Activated T-helper 2 cell treated with anti-CD3 and anti-CD28 coated beads, Interferon-gamma antibody, Interleukin-2, Interleukin-4, amounts not matched to agents 10 μg/mL and 5 μg/mL and 100 μg/mL, durations not matched to agents 14 hours and 24 hours and 36 hours (primary cell): ENCODE results near the gene PIEZO2. TPM values are rescaled to one million over a fixed set of nuclear protein-coding genes. Genes with fewer than 3 reads are reported as not detected.

Source experiments
- DNase-seq: peaks from one replicate; pipeline ENCODE4 v3.0.0; 2021; ENCODE audit warnings: low spot score
- H3K27ac Mint-ChIP-seq: one replicate; pipeline ENCODE4 v1.8.0; 2021; ENCODE audit warnings: mixed read lengths
- H3K27me3 Mint-ChIP-seq: one replicate; pipeline ENCODE4 v1.8.0; 2021; ENCODE audit warnings: low read depth, mixed read lengths
- H3K36me3 Mint-ChIP-seq: one replicate; pipeline ENCODE4 v1.8.0; 2021; ENCODE audit warnings: low read depth, mixed read lengths
- H3K4me1 Mint-ChIP-seq: one replicate; pipeline ENCODE4 v1.8.0; 2021; ENCODE audit warnings: low read depth, mixed read lengths
- H3K4me3 Mint-ChIP-seq: one replicate; pipeline ENCODE4 v1.8.0; 2021; ENCODE audit warnings: low read depth, mild to moderate bottlenecking, moderate library complexity, mixed read lengths
- H3K9me3 Mint-ChIP-seq: one replicate; pipeline ENCODE4 v1.8.0; 2021; ENCODE audit warnings: mixed read lengths
- intact Hi-C: fragments of 100-400 bp; cut with micrococcal nuclease; formaldehyde crosslinking; loops from one replicate; pipeline ENCODE4 v1.15.1; 2023
- total RNA-seq: library from RNA; stranded (reverse); gene quantifications from 2 replicates; pipeline ENCODE4 v1.2.3, GENCODE V29; 2022

PIEZO2 gene
- total RNA-seq, 1 donor from 2014 or later, result not detected

- Mint-ChIP-seq H3K27ac (no peak overlapping the region), H3K4me3 (no peak overlapping the region), H3K36me3 (no peaks in the 10 kb centered on the region), H3K9me3 (no peaks in the 10 kb centered on the region), H3K4me1 (no peaks in the 10 kb centered on the region), H3K27me3 (no peaks in the 10 kb centered on the region)
- intact Hi-C loops, result no loop called here
- no peak for DNase-seq
Observed at GRCh38 chr18:10705291-10705690, 444.1 kb downstream of the PIEZO2 start.

- H3K4me1 Mint-ChIP-seq, result no peaks in the 10 kb centered on the region
- H3K27me3 Mint-ChIP-seq, result no peaks in the 10 kb centered on the region
- no peak overlapping the region for H3K4me3 Mint-ChIP-seq
- no peaks in the 10 kb centered on the region for H3K9me3 Mint-ChIP-seq
- no peaks in the 10 kb centered on the region for H3K36me3 Mint-ChIP-seq
- no peak overlapping the region for H3K27ac Mint-ChIP-seq
- no peak for DNase-seq
- intact Hi-C loops, result no loop called here
Observed at GRCh38 chr18:10702206-10702605, 447.2 kb downstream of the PIEZO2 start.

DNA sequence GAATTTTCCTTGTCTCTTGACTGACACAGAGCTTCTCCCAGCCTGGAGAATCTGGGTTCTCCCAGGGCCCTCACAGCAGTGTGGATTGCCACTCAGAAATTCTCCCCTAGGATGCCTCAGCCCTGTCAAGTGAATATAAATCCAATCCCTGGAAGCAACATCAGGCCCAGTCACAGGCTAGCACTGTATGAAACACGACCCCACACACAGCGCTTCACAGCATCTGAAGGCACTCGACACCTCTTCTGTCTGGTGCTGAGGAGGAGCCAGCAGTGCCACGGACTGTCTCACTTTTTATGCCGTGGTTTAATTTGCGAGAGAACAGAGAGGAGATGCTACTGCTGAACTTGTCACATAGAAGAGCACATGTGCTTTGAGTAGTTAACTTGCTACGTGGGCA is 459.0 kb downstream of the PIEZO2 start:
- H3K9me3 Mint-ChIP-seq, result no peaks in the 10 kb centered on the region

GRCh38 chr18:10690035-10690329 is 459.4 kb downstream of the PIEZO2 start:
- Mint-ChIP-seq H3K27me3 (peaks cover 4% of the 10 kb centered on the region), H3K9me3 (no peaks in the 10 kb centered on the region), H3K27ac (no peak overlapping the region), H3K4me1 (no peaks in the 10 kb centered on the region), H3K36me3 (no peaks in the 10 kb centered on the region), H3K4me3 (no peak overlapping the region)
- intact Hi-C loops, result no loop called here
- no peak for DNase-seq

More for the DNA sequence above, 459.0 kb downstream of the PIEZO2 start:
- Mint-ChIP-seq H3K27ac (no peak overlapping the region), H3K27me3 (peaks cover 4% of the 10 kb centered on the region), H3K4me1 (no peaks in the 10 kb centered on the region), H3K36me3 (no peaks in the 10 kb centered on the region), H3K4me3 (no peak overlapping the region)
- DNase-seq, result no peak
- intact Hi-C loops, result no loop called here

GRCh38 chr18:10689236-10690034 is 459.9 kb downstream of the PIEZO2 start:
- Mint-ChIP-seq H3K27me3 (peaks cover 4% of the 10 kb centered on the region), H3K9me3 (no peaks in the 10 kb centered on the region), H3K4me3 (no peak overlapping the region), H3K27ac (no peak overlapping the region), H3K4me1 (no peaks in the 10 kb centered on the region), H3K36me3 (no peaks in the 10 kb centered on the region)
- DNase-seq, result no peak
- intact Hi-C loops, result no loop called here

DNA sequence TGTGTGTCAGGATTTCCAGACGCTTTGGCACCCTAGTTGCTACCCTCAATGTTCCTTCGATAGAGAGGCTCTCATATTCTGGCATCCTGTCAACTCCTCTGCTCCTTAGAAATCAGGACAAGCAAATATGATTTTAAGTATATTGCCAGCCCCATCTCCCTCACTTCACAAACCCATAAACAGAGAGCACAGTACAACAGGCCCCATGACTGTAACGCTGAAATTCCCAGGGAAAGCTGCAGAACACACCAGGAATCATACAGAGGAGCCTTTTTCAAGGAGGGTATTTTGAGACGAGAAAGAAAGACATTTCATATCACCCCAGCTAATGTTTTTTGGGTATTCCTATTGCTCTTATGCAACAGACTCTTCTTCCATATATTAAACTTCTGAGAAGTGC is 460.6 kb downstream of the PIEZO2 start:
- no peak for DNase-seq
- Mint-ChIP-seq H3K4me3 (no peak overlapping the region), H3K27ac (no peak overlapping the region), H3K4me1 (no peaks in the 10 kb centered on the region), H3K36me3 (no peaks in the 10 kb centered on the region), H3K27me3 (peaks cover 4% of the 10 kb centered on the region), H3K9me3 (no peaks in the 10 kb centered on the region)
- intact Hi-C loops, result no loop called here

DNA sequence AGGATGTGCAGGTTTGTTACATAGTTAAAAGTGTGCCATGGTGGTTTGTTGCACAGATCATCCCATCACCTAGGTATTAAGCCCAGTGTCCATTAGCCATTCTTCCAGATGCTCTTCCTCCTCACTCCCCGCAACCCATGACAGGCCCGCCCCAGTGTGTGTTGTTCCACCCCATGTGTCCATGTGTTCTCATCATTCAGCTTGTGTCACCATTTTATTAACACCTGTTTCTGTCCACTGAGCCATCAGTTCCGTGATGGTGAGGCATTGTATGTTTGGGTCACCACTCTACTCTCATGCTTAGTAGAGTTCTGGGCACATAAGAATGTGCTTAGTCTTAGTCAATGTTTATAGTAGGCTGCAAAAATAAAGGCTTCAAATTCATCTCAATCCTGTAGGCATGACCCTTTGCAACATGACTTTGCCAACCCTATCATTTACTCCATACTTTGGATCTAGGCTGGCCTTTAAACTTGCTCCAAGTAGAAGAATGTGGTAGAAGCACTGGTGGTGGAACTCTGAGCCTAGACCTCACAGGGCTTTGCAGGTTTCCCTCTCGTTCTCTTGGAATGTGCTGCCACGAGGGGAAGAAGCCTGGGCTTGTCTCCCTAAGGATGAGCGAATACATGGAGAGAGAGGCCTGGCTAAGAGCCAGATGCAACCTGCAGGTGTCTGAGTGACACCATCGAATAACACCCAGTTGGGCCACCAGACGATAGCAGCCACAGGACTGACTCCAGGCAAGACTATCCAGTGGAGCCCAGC is 462.0 kb downstream of the PIEZO2 start:
- H3K4me1 Mint-ChIP-seq, result no peaks in the 10 kb centered on the region
- H3K4me3 Mint-ChIP-seq, result no peak overlapping the region
- H3K36me3 Mint-ChIP-seq, result no peaks in the 10 kb centered on the region
- H3K27me3 Mint-ChIP-seq, result peaks cover under 1% of the 10 kb centered on the region
- intact Hi-C loops, result no loop called here
- H3K27ac Mint-ChIP-seq, result no peak overlapping the region
- no peaks in the 10 kb centered on the region for H3K9me3 Mint-ChIP-seq
- no peak for DNase-seq

GRCh38 chr18:10686308-10686707 is 463.1 kb downstream of the PIEZO2 start:
- Mint-ChIP-seq H3K9me3 (no peaks in the 10 kb centered on the region), H3K4me1 (no peaks in the 10 kb centered on the region), H3K27ac (no peak overlapping the region), H3K36me3 (no peaks in the 10 kb centered on the region), H3K27me3 (peaks cover 5% of the 10 kb centered on the region), H3K4me3 (no peak overlapping the region)
- DNase-seq, result no peak
- intact Hi-C loops, result no loop called here

DNA sequence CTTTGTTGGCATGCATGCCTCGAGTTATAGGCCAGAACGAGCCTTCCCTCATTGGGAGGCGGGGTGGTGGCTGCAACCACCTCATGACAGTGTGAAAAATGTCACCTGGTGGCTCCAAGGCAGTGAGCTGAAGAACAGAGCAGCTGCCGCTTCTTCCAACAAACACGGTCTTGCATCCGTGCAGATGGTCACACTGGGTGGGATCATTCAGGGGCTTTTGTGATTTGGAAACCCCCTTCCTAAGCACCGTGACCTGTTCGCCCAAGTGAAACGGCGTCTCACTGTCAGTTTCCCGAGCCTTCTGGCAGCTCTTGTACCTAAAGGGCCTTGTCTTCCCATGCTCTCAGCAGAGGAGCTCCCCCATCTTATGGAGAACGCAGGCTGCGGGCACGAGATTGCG is 463.9 kb downstream of the PIEZO2 start:
- no peaks in the 10 kb centered on the region for H3K36me3 Mint-ChIP-seq
- H3K4me1 Mint-ChIP-seq, result no peaks in the 10 kb centered on the region
- no peak overlapping the region for H3K4me3 Mint-ChIP-seq
- no peak for DNase-seq
- H3K27me3 Mint-ChIP-seq, result peaks cover 6% of the 10 kb centered on the region
- no peak overlapping the region for H3K27ac Mint-ChIP-seq
- intact Hi-C loops, result no loop called here
- no peaks in the 10 kb centered on the region for H3K9me3 Mint-ChIP-seq

GRCh38 chr18:10682368-10682714 is 467.0 kb downstream of the PIEZO2 start:
- Mint-ChIP-seq H3K27me3 (peaks cover 10% of the 10 kb centered on the region), H3K27ac (no peak overlapping the region), H3K9me3 (no peaks in the 10 kb centered on the region), H3K4me3 (no peak overlapping the region), H3K36me3 (no peaks in the 10 kb centered on the region), H3K4me1 (no peaks in the 10 kb centered on the region)
- intact Hi-C loops, result no loop called here
- no peak for DNase-seq

DNA sequence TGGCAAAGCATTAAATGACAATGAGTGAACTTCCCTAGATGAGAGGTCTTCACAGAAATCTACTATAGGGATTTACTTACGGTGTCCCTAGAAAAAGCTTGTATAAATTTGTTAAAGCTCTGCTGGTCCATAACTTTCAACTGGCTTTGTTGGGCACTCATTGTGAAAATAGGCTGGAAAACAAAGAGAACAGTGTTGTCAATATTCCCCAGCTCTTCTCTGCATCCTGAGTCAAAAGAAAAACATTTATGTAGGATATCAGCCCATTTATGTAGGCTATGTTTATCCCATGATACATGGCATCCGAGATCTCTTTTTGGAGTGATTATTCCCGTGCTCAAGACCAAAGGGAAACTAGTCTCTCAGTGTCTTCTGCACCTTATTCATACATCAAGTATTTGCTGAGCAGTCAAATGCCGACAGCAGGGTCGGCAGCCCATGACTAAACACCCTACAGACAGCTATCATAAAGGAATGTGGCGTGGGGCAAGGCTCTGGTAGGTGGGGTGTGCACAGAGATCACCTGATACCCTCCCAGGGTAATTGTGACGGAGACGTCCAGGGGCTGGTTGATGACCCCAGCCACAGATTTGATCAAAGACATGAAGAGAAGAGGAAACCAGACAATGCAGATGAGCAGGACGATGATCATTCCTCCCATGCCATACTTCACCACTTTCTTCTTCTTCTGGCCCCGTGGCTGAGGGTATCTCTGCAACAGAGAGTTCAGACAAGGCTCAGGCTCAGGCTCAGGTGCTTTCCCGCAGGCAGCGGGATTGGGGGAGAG is 467.6 kb downstream of the PIEZO2 start:
- intact Hi-C loops, result no loop called here
- Mint-ChIP-seq H3K4me3 (no peak overlapping the region), H3K36me3 (no peaks in the 10 kb centered on the region), H3K9me3 (no peaks in the 10 kb centered on the region), H3K27ac (no peak overlapping the region), H3K27me3 (peaks cover 10% of the 10 kb centered on the region), H3K4me1 (no peaks in the 10 kb centered on the region)
- DNase-seq, result no peak

- intact Hi-C loops, result no loop called here
- no peak overlapping the region for H3K27ac Mint-ChIP-seq
- H3K36me3 Mint-ChIP-seq, result no peaks in the 10 kb centered on the region
- peaks cover 10% of the 10 kb centered on the region for H3K27me3 Mint-ChIP-seq
- no peak for DNase-seq
- no peak overlapping the region for H3K4me3 Mint-ChIP-seq
- H3K4me1 Mint-ChIP-seq, result no peaks in the 10 kb centered on the region
- no peaks in the 10 kb centered on the region for H3K9me3 Mint-ChIP-seq
Observed at GRCh38 chr18:10680271-10680596, 469.1 kb downstream of the PIEZO2 start.
